ENCODE measurements around the gene APBA2.

DNA sequence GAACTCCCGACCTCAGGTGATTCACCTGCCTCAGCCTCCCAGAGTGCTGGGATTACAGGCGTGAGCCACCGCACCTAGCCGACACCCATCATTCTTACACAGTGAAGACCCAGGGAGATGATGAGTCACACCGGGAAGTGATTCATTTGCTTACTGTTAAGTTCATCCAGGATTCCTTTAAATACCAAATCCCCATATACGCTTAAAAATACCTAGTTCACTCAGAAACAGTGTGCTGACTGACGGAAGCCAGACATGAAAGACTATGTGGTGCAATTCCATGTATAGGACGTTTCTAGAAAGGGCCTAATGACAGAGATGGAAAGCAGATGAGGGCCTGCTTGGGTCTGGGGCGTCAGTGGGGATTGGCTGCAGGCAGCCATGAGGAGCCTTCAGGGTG lies 75.2 kb downstream of the APBA2 start:
- TF ChIP-seq, protein P1, sequence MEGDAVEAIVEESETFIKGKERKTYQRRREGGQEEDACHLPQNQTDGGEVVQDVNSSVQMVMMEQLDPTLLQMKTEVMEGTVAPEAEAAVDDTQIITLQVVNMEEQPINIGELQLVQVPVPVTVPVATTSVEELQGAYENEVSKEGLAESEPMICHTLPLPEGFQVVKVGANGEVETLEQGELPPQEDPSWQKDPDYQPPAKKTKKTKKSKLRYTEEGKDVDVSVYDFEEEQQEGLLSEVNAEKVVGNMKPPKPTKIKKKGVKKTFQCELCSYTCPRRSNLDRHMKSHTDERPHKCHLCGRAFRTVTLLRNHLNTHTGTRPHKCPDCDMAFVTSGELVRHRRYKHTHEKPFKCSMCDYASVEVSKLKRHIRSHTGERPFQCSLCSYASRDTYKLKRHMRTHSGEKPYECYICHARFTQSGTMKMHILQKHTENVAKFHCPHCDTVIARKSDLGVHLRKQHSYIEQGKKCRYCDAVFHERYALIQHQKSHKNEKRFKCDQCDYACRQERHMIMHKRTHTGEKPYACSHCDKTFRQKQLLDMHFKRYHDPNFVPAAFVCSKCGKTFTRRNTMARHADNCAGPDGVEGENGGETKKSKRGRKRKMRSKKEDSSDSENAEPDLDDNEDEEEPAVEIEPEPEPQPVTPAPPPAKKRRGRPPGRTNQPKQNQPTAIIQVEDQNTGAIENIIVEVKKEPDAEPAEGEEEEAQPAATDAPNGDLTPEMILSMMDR (IDR thresholded peaks at IDR 0.05) = no peak
- no peak for TF ChIP-seq EP300 (IDR thresholded peaks at IDR 0.05)

Data from upper lobe of left lung (tissue), 4 donors.